Measurements from ENCODE around the gene FDX2. TPM values are rescaled to one million over a fixed set of nuclear protein-coding genes. Genes with fewer than 3 reads are reported as not detected.

Gene FDX2
- total and polyA plus RNA-seq, 2 of the 13 experiments (the other 11 are each of a cell fraction or from before 2014, with no cell fraction given), result 21.0 to 24.7 TPM

- no peak for TF ChIP-seq MED13 (CRISPR knock-in tag; IDR thresholded peaks at IDR 0.05)
- no peak for TF ChIP-seq KLF6 (CRISPR knock-in tag; IDR thresholded peaks at IDR 0.05)
- TF ChIP-seq HNF4A (CRISPR knock-in tag; IDR thresholded peaks at IDR 0.05), result peak; percentile 90
- TF ChIP-seq ZBTB2 (CRISPR knock-in tag; IDR thresholded peaks at IDR 0.05; ENCODE audit: low read depth), result no peak
- TF ChIP-seq ZMYM2 (CRISPR knock-in tag; IDR thresholded peaks at IDR 0.05), result no peak
- no peak for TF ChIP-seq JARID2 (CRISPR knock-in tag; IDR thresholded peaks at IDR 0.05; ENCODE audit: insufficient replicate concordance)
- no peak for TF ChIP-seq HNRNPH1 (optimal IDR thresholded peaks at IDR 0.05; ENCODE audit: low read depth, low read length)
- no peak for TF ChIP-seq E2F1 (CRISPR knock-in tag; IDR thresholded peaks at IDR 0.05)
- peak; percentile 32; the same call in 1 of the 2 replicates for TF ChIP-seq ARHGAP35 (CRISPR knock-in tag; IDR thresholded peaks at IDR 0.05; ENCODE audit: borderline replicate concordance)
- TF ChIP-seq, protein P1, sequence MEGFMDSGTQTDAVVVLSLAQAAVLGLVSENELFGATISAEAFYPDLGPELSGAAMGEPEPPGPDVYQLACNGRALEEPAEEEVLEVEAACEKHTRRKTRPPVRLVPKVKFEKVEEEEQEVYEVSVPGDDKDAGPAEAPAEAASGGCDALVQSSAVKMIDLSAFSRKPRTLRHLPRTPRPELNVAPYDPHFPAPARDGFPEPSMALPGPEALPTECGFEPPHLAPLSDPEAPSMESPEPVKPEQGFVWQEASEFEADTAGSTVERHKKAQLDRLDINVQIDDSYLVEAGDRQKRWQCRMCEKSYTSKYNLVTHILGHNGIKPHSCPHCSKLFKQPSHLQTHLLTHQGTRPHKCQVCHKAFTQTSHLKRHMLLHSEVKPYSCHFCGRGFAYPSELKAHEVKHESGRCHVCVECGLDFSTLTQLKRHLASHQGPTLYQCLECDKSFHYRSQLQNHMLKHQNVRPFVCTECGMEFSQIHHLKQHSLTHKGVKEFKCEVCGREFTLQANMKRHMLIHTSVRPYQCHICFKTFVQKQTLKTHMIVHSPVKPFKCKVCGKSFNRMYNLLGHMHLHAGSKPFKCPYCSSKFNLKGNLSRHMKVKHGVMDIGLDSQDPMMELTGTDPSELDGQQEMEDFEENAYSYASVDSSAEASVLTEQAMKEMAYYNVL (CRISPR knock-in tag; IDR thresholded peaks at IDR 0.05; ENCODE audit: borderline replicate concordance), result no peak
- no peak for TF ChIP-seq SRSF1 (optimal IDR thresholded peaks at IDR 0.05; ENCODE audit: low read depth, low read length)
- no peak for TF ChIP-seq ZNF331 (CRISPR knock-in tag; IDR thresholded peaks at IDR 0.05)
- TF ChIP-seq GATAD1 (CRISPR knock-in tag; IDR thresholded peaks at IDR 0.05), result no peak
- no peak for TF ChIP-seq PHB2 (IDR thresholded peaks at IDR 0.05; ENCODE audit: partially characterized antibody)
- TF ChIP-seq ZNF550 (CRISPR knock-in tag; IDR thresholded peaks at IDR 0.05; ENCODE audit: borderline replicate concordance), result no peak
- TF ChIP-seq HDAC6 (IDR thresholded peaks at IDR 0.05; ENCODE audit: low read depth, low read length), result no peak
- no peak for TF ChIP-seq MED8 (CRISPR knock-in tag; IDR thresholded peaks at IDR 0.05; ENCODE audit: insufficient replicate concordance)
- TF ChIP-seq ZNF660 (CRISPR knock-in tag; IDR thresholded peaks at IDR 0.05; ENCODE audit: borderline replicate concordance, low read depth), result no peak
- TF ChIP-seq SKI (IDR thresholded peaks at IDR 0.05; ENCODE audit: partially characterized antibody), result no peak
- no peak for TF ChIP-seq TBL1XR1 (IDR thresholded peaks at IDR 0.05; ENCODE audit: borderline replicate concordance, low read length, partially characterized antibody)
- TF ChIP-seq, protein P2, sequence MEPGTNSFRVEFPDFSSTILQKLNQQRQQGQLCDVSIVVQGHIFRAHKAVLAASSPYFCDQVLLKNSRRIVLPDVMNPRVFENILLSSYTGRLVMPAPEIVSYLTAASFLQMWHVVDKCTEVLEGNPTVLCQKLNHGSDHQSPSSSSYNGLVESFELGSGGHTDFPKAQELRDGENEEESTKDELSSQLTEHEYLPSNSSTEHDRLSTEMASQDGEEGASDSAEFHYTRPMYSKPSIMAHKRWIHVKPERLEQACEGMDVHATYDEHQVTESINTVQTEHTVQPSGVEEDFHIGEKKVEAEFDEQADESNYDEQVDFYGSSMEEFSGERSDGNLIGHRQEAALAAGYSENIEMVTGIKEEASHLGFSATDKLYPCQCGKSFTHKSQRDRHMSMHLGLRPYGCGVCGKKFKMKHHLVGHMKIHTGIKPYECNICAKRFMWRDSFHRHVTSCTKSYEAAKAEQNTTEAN (CRISPR knock-in tag; conservative IDR thresholded peaks at IDR 0.05), result no peak
Observed at GRCh38 chr19:10332158-10332964, 16.5 kb upstream of the FDX2 start (continued).
